Stimulated activated CD8-positive, alpha-beta memory T cell treated with anti-CD3 and anti-CD28 coated beads, Interleukin-2, amount 100 ng/mL, for 48 hours (primary cell): ENCODE data around the gene FGF9.

Experiments
- DNase-seq, 2 donors: peaks; one replicate each; pipeline ENCODE4 v3.0.0-alpha.2; 2020; ENCODE audit warnings: low read depth in 2 of 2

FGF9 gene

DNA sequence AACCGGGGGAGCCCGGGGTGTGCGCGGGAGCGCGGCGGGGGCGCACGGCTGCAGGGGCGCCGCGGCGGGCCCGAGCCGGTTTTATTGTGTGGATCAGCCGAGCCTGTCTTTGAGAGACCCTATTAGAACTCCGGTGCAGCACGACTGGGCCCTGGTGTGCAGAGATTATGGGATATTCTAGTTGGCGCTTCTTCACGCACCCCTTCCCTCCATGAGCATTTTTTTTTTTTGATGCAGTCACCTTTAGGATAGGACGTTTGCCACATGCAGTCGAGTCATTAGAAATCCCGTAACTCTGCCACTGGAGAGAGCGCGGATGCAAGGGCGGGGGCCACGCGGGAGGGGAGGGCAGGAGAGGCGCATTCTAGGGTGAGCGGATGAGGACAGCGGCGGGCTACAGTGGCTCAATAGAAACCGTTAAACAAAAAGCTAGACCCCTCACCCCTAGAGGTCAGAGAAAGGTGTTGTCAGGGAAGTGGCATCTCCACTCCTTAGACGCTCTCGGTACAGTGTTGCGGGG is 3.7 kb downstream of the FGF9 start:
- no peak for DNase-seq

DNA sequence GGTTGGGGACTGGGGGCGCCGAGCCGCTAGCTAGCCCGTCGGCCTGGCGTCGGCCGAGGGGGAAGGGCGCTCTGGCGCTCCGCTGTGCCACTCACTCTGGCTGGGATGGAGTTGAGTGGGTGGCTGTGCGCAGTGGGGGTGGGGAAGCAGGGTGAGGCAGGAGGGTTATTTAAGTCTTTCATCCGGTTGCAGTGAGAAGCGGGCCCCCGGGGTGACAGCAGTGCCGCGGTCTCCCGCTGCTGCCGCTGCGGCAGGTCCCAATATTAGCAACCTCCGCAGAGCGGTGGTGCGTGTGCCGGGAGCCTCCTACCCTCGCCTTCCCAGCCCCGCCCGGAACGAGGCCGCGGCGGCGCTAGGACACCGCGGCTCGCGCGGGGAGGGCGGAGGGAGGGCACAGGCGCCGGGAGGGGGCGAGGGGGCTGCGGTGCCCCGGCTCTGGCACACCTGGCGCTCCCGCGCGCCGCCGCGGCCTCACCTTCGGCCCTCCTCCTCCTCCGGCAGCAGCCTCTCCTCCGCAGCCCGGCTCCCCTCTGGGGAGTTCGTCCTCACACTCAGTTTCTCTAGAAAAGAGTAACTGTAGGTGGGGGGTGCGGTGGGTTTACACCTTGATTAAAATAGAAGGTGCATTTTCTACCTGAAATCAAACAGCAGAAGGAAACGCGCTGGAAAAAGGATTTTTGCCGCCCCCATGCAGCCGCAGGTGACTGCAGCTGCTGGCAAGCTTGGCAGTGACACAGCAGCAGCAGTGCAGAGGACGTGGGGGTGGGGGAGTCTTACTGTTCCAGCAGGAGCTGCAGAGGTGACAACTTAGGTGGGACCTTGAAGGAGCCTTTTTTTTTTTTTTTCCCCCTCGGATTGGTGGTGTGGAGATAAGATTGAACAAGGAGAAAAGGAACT is 4.5 kb downstream of the FGF9 start:
- no peak for DNase-seq

DNA sequence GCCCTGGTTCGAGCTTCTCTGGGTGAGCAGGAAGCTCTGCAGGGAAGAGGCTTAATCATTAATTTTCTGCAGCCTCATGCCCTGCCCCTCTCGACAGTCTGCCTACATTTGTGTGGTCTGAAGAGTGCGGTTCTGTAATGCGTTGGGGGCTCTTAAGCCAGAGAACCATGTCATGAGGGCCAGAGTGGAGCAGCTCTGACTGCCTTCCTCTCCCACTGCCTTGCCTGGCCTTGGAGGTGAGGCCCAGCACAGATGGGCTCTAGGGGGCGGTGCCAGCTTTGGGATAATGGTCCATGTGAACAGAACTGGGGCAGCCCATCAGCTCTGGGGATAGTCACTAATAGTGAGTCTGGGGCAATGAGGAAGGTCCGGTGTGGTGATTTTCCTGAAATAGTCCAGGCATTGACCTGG is 5.7 kb downstream of the FGF9 start:
- no peak for DNase-seq

DNA sequence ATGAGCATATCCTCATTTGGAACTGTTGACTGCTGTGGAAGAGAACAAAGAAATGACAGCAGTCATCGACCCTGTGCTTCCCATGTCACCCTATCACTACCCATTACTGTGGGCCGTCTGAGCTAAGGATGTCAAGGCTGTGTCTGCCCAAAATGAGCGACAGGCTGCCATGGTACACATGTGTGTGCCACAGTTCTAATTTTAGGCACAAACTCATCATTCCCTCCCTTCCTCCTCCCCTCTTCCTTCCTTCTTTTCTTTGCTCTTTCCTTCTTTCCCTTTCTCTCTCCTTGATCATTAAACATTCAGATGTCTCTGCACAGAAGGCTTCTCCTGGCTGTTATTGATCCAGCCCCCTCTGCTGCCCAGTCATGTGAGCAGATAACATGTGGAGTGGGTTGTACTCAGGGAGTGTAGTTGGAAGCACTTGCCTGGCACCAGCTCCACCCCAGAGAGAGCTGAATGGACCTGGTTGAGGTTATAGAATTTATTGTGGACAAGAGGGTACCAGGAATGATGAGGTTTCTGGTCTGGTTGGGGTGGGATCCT is 6.3 kb downstream of the FGF9 start:
- no peak for DNase-seq

DNA sequence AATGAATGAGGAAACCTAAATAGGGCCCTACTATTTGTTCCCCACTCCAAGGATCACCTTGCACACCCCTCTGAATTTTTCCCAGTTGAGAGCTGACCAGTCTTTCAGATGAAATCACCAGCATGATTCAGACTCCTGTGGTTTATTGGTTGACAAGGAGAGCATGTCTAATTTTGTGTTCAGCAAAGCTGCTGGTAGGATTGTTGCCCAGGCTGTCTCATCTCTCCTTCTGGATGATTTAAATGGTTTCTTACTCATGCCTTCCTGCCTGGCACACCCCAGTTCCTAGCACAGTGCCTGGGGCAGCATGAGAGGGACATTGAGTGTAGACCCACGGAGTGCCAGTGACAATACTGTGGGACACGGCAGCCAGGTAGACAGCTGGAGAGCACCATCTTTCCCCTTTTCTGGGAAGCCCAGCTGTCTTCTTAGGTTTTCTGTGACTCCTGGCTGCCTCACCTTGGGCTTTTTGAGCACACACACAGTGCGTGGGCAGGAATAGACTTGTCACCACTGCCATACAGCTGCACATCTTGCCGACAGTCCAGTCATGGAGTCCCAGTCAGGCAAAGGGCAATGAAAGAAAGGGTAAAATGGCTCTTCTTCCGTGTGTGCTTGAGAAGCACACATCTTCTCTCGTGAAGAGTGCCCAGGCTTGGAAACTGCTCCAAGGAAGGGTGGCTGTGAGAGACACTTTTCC is 12.3 kb downstream of the FGF9 start:
- DNase-seq = no peak

DNA sequence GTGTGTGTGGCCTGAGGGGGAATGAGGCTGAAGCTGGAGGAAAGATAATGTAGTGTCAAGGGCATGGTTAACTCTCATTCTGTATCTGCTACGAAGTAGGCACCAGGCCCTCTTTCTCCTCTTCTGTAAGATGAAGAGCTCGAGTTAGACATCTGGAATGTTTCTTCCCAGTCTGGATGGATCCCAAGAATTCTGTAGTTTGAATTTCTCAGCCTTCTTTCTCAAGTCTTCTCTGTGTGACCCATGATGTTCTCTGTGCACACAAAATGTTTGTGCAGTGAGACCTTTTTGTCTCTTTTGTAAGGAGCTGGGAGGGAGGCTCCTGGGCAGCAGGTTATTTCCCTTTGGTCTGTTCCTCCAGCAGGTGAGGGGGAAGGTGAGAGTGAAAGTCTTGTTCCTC is 13.7 kb downstream of the FGF9 start:
- no peak for DNase-seq

DNA sequence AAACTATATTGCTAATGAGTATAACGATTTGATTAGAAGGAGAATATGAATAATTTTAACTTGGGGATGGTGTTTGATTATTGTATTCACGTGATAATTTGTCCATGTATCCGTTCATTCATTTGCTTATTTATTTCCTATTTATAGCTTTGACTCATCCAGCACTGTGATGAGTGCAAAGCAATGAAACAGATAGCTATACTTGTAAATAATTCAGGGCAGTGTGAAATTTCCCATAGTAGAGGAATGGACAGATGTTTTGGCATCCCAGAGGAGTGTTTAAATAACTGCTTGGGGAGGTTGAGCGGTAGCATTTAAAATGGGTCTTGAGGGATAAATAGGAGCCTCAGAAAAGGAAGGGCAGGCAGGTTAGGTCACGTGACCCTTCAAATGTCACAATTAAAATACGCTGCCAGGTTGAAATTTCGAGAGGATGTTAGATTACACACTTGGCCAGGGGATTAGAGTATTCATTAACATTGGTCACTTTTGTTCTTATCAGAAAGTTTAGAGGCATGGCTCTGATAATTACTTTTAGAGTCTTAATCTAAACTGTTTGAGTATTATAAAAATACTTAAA is 14.7 kb downstream of the FGF9 start:
- DNase-seq = no peak

DNA sequence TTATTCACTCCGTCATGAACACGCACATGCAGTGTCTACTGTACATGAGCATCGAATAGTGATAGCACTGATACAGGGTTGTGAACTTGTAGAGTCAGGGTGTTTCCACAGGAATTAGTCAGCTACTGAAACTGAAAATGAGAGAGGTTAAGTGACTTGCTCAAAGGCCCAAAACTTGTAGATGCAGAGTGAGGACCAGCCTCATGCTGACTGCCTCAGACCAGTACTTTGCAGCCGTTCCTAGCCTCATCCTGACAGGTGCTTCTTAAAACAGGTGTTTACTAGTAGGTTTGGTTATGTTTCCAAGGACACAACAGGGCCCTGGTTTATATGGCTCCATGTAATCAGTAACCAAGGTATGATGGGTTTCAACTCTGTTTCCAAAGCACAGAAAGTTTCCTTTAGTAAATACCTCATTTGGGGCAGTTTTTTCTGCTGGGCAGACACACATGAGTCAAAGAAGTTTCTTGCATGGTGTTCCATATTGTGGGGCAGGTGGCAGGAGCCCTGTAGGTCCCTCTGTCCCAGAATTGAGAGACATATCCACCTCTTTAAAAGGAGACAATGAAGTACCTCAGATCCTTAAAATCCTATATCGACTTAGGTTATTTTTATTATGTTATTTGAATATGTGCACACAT is 16.0 kb downstream of the FGF9 start:
- no peak for DNase-seq

DNA sequence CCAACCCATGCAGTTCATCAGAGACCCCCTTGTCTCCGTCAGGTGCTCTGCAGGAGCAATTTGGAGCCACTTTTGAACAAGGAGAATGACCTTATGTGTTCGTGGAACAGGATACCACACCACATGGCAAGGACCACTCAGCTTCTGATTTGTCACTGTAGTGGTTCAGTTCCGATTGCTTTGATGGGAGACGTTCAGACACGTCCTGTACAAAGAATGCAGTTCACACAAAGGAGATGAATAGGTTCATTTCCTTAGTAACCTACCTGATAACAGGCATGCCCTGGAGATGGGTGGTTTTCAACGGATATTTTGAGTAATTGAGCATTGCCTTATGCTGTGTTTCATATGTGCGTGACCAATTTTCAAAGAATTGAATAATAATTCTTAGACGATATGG is 17.2 kb downstream of the FGF9 start:
- DNase-seq = no peak

DNA sequence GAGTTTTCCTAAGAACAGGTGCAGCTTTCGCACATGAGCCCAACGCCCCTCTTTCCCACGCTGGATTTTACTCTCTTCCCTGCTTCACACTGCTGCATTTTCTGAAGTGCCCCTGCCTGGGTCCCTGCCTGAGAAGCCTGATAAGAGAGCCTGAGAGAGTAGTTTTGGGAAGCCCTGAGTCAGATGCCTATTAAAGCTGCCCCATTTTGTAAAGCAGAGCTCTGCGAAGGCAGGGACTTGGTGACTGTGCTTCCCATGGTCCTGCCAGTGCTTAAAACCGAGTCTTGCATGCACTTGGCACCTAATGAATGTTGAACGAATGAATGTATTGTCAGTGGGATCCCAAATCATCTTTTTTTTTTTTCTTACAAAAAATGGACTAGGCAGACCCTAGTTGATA is 18.2 kb downstream of the FGF9 start:
- DNase-seq = no peak

DNA sequence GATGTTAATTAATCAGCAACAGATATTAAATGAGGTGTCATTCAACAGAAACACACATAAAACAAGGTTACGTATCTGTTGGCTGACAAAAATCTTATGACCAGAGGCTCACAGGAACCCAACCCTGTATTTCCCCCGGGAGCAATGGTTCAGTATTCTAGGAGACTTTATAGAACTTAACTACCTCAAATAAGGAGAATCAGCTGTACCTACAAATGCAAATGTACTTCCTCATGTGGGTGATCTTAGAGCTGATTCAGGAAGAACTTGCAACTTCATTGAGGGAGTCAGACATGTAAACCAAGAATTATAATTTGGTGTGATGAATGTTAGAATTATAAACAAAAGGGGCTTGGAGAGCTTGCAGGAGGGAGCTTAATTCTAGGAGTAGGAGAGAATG is 20.1 kb downstream of the FGF9 start:
- no peak for DNase-seq

DNA sequence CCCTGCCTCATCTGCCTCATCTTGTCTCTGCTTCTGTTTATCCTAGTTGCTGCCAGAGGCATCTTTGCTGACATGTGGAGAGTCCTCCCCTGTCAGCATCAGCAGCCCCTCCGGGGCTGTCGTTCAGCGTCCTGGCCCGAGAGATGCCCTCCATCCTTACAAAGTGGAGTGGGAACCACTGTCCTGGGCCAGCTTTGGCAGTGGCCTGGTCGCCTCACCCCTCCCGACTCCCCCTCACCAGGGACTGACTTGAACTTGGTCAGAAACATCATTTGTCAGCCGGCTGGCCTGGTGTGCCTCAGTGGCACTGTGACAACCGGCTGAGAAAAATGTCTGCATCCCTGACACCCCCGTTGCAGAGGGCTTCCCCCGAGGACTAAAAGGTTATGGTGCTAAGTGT is 20.6 kb downstream of the FGF9 start:
- no peak for DNase-seq

DNA sequence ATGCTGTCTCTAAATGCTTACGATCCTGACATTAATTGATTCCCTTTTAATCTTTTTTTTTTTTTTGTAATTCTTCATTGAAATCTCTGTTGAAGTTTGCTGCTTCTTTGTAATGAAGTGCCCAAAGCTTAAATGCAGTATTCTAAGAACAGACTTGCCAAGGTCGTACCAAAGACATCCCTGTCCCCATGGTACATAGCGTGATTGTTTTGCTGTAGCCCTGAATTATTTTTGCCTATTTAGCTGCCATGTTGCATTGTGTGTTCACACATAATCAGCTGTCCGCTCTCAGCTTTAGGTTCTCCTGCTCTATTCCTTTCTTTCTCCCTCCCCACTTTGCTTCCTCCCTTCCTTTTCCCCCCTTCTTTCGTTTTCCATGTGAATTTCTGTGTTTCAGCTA is 21.1 kb downstream of the FGF9 start:
- no peak for DNase-seq

DNA sequence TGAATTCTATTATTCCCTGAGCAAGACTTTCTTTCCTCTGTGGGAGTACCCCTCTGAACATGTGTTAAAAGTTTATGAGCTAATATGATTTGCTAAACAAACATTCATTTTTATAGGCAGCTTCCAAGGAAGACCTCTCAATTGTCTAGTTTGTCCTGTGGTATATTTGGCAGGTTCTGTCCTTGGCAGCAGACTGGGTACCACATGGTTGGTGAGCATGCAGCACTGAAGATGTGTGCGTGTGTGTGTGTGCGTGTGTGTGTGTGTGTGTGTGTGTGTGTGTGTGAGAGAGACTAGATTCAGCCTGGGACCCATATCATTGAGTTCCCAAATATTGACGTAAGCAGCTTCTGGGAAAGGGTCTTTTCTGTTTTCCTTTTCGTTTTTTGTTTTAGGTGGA is 24.0 kb downstream of the FGF9 start:
- no peak for DNase-seq

DNA sequence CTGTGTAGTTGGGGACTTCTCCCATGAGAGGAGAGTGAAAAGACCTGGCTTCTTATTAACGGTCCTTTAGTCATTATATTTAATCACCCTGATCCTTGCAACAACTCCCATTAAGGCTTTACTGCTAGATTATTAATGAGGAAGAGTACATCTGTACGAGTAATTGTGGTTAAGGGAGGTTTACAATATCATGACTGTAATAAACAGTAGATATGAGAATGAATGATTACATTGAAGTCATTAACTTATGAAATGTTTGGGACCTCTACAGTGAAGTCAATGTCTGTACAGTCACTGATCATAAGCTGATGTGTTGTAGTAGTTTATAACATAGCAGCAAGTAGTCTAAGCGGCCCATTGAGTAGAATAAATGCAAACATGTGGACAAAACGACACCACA is 24.7 kb downstream of the FGF9 start:
- DNase-seq = no peak

DNA sequence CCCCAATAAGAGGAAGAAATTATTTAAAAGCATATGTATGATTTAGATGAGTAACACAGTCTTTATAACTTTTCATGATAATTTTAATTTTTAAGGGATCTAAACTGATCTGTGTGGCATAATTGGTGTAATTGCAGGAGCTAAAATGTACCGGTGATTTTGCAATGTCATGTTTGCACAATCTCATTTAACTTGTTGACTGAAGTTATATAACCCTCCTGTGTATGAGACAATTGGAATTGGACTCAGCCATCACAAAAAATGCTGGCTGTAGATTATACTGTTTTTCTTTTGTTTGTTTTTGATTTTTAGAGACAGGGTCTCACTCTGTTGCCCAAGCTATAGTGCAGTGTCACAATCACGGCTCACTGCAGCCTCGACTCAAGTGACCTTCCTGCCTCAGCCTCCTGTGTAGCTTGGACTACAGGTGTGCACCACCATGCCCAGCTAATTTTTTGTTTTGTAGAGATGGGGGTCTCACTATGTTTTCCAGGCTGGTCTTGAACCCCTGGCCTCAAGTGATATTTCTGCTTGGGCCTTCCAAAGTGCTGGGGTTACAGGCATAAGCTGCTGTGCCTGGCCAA is 26.1 kb downstream of the FGF9 start:
- DNase-seq = no peak

DNA sequence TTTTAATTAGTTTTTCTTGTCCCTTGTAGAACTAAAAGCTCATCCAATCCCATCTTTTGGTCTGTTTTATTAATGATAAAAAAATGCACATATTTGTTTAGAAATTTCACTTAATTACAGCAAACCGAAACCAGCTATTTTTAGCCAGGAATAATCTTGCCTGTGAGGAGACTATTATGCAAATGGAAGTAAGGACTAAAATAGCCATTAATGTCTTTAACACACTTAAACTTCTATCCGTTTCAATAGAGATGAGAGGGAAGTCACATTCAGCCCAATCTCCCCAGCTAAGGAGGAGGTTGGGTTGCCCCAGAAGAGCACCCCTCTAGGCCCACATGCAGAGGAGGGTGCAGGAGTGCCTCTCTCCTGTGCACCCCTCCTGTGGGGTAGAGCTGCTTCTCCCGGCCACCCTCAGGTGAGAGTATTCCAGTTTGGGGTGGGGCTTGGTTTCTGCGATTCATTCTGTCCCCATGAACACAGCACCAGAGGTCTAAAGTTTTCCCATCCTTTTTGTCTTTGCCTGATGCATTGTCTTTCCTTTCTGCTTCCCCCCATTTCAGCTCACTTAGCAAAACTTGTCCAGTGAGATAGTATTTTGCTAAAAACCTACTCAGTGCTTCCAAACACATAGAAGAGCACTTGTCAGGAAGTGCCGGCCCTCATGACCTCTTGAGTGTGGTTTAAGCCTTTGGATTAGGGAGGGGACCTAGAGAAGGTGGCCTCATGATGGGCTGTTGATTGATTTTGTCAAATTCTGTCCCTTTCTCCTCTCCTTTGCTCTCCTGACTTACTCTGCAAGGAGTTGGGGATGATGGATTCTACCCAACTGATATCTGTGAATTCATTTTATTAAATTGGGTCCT is 28.2 kb downstream of the FGF9 start:
- DNase-seq = no peak

DNA sequence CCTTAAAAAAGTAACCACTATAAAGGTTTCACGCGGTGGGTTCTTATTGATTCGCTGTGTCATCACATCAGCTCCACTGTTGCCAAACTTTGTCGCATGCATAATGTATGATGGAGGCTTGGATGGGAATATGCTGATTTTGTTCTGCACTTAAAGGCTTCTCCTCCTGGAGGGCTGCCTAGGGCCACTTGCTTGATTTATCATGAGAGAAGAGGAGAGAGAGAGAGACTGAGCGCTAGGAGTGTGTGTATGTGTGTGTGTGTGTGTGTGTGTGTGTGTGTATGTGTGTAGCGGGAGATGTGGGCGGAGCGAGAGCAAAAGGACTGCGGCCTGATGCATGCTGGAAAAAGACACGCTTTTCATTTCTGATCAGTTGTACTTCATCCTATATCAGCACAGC is 30.6 kb downstream of the FGF9 start:
- DNase-seq = no peak

DNA sequence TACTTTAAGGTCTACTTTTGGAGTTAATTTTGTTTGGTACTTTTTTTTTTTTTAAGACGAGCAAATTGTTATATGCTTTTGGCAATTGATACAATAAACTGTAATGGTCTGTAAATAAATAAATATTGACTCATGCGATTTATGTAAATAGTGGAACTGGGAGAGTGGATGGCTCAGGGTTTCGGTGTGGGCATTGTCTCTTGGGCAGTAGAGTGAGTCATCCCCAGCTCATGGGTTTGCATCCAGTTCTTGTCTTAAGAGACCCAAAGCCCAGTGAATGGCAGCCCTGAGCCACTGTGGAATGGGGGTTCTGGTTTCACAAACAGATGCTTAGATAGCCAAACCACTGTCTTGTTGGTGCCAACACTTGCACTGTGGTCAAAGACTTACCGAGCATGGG is 33.0 kb downstream of the FGF9 start:
- no peak for DNase-seq

DNA sequence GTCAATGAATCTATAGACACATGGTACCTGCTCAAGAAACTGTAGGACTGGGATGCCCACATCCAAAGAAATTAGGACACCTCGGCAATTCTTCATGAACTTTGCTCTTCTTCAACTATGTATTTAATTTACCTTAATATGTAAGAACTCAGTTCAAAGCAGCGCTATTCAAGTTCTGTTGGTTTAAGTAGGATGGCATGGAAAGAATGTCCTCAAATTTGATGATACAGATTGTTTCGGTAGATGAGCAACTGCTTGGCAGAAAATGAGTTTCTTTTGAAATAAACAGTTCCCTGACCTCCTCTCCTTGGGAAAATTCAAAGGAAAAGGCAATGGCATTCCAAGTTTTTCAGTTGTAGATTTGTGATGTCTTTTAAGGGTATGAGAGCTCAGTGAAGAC is 36.7 kb downstream of the FGF9 start:
- DNase-seq = no peak

DNA sequence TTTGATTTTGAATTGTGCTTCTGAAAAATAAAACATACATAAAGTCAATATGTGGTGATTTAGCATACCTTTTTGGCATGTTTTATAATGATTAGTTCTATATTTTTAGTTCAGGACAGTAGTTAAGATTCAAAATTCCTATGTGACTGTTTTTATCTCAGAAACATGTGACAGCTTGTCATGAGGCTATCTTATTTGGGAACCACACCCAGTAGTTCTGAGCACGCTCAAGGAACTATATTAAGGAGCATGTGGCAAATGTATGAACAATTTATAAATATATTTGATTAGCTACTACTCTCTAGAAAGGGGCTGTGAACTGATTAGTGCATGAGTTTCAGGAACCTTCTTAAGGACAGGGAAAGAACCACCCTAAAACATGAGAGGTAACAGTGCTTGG is 38.8 kb downstream of the FGF9 start:
- DNase-seq = no peak
